Activated T-helper 17 cell treated with anti-CD3 and anti-CD28 coated beads, Interleukin-2, amount 50 U/mL, for 72 hours (primary cell): Measurements from ENCODE around the gene ZNF273. TPM values are rescaled to one million over a fixed set of nuclear protein-coding genes. Genes with fewer than 3 reads are reported as not detected.
A peak's percentile ranks its signal among the peaks of the same experiment; 100 is the strongest.
"Not testable (repeated sequence)": the region's sequence is repeated elsewhere in the genome, so short reads cannot be mapped to it uniquely, and the experiment has no call there.

ENCODE experiments used
- ATAC-seq: fragments of 150-1000 bp; cut with Tn5 transposase; replicated peaks from 2 replicates; pipeline ENCODE4 v1.10.0; 2021; ENCODE audit warnings: mild to moderate bottlenecking, moderate library complexity
- H3K27ac Mint-ChIP-seq: one replicate; pipeline ENCODE4 v1.8.0; 2022; ENCODE audit warnings: mixed read lengths
- H3K27me3 Mint-ChIP-seq: one replicate; pipeline ENCODE4 v1.8.0; 2022; ENCODE audit warnings: mixed read lengths
- H3K36me3 Mint-ChIP-seq: one replicate; pipeline ENCODE4 v1.8.0; 2022; ENCODE audit warnings: low read depth, mild to moderate bottlenecking, mixed read lengths
- H3K4me1 Mint-ChIP-seq: one replicate; pipeline ENCODE4 v1.8.0; 2022; ENCODE audit warnings: mixed read lengths
- H3K4me3 Mint-ChIP-seq: one replicate; pipeline ENCODE4 v1.8.0; 2022; ENCODE audit warnings: mild to moderate bottlenecking, mixed read lengths
- H3K9me3 Mint-ChIP-seq: one replicate; pipeline ENCODE4 v1.8.0; 2022; ENCODE audit warnings: mixed read lengths
- total RNA-seq, 2 donors: library from RNA; stranded (reverse); gene quantifications; one replicate each; pipeline ENCODE4 v1.2.3, GENCODE V29; 2022

ZNF273 gene
- total RNA-seq, 2 donors from 2014 or later, result 9.1 to 13.6 TPM

GRCh38 chr7:64938540-64938939 is 35.5 kb downstream of the ZNF273 start:
- Mint-ChIP-seq H3K9me3 (peaks cover 4% of the 10 kb centered on the region), H3K27me3 (no peaks in the 10 kb centered on the region), H3K27ac (no peak overlapping the region), H3K4me1 (no peaks in the 10 kb centered on the region), H3K4me3 (no peak overlapping the region), H3K36me3 (peaks cover 5% of the 10 kb centered on the region)
- ATAC-seq, result no peak

GRCh38 chr7:64940021-64940420 is 36.9 kb downstream of the ZNF273 start:
- H3K9me3 Mint-ChIP-seq, H3K4me3 Mint-ChIP-seq, H3K27ac Mint-ChIP-seq, H3K27me3 Mint-ChIP-seq, H3K36me3 Mint-ChIP-seq, H3K4me1 Mint-ChIP-seq, ATAC-seq: not testable (repeated sequence)

GRCh38 chr7:64944667-64945502 is 41.8 kb downstream of the ZNF273 start:
- not testable (repeated sequence) for H3K4me1 Mint-ChIP-seq, H3K36me3 Mint-ChIP-seq, H3K4me3 Mint-ChIP-seq, H3K9me3 Mint-ChIP-seq, ATAC-seq, H3K27ac Mint-ChIP-seq
- H3K27me3 Mint-ChIP-seq, result peaks cover 36% of the 10 kb centered on the region

GRCh38 chr7:64945503-64946175 is 42.6 kb downstream of the ZNF273 start:
- Mint-ChIP-seq H3K4me1 (no peaks in the 10 kb centered on the region), H3K9me3 (no peaks in the 10 kb centered on the region), H3K27ac (no peak overlapping the region), H3K27me3 (peaks cover 36% of the 10 kb centered on the region), H3K4me3 (no peak overlapping the region), H3K36me3 (no peaks in the 10 kb centered on the region)
- no peak for ATAC-seq

GRCh38 chr7:64946772-64947171 is 43.7 kb downstream of the ZNF273 start:
- no peaks in the 10 kb centered on the region for H3K36me3 Mint-ChIP-seq
- H3K4me1 Mint-ChIP-seq, result no peaks in the 10 kb centered on the region
- no peaks in the 10 kb centered on the region for H3K9me3 Mint-ChIP-seq

GRCh38 chr7:64947252-64948000 is 44.4 kb downstream of the ZNF273 start:
- Mint-ChIP-seq H3K36me3 (no peaks in the 10 kb centered on the region), H3K27me3 (peaks cover 41% of the 10 kb centered on the region), H3K4me1 (no peaks in the 10 kb centered on the region), H3K4me3 (peak overlapping the region; percentile 41), H3K9me3 (no peaks in the 10 kb centered on the region), H3K27ac (no peak overlapping the region)
- ATAC-seq, result no peak

More at GRCh38 chr7:64946772-64947171, 43.7 kb downstream of the ZNF273 start:
- no peak overlapping the region for H3K27ac Mint-ChIP-seq
- no peak overlapping the region for H3K4me3 Mint-ChIP-seq
- ATAC-seq, result peak; percentile 65
- peaks cover 41% of the 10 kb centered on the region for H3K27me3 Mint-ChIP-seq

GRCh38 chr7:64948774-64949173 is 45.7 kb downstream of the ZNF273 start:
- not testable (repeated sequence) for H3K27ac Mint-ChIP-seq, H3K4me1 Mint-ChIP-seq, H3K36me3 Mint-ChIP-seq, H3K9me3 Mint-ChIP-seq, H3K4me3 Mint-ChIP-seq, ATAC-seq
- peaks cover 41% of the 10 kb centered on the region for H3K27me3 Mint-ChIP-seq

GRCh38 chr7:64950673-64951072 is 47.6 kb downstream of the ZNF273 start:
- not testable (repeated sequence) for H3K36me3 Mint-ChIP-seq, H3K27ac Mint-ChIP-seq, H3K4me3 Mint-ChIP-seq, H3K4me1 Mint-ChIP-seq, ATAC-seq, H3K9me3 Mint-ChIP-seq
- H3K27me3 Mint-ChIP-seq, result peaks cover 38% of the 10 kb centered on the region

- Mint-ChIP-seq H3K36me3 (no peaks in the 10 kb centered on the region), H3K4me1 (no peaks in the 10 kb centered on the region), H3K4me3 (no peak overlapping the region), H3K27me3 (peaks cover 32% of the 10 kb centered on the region), H3K27ac (no peak overlapping the region), H3K9me3 (no peaks in the 10 kb centered on the region)
- ATAC-seq, result no peak
These were observed 48.3 kb downstream of the ZNF273 start for GRCh38 chr7:64951250-64951848.

GRCh38 chr7:64959072-64959747 is 56.1 kb downstream of the ZNF273 start:
- no peak overlapping the region for H3K4me3 Mint-ChIP-seq
- no peaks in the 10 kb centered on the region for H3K36me3 Mint-ChIP-seq
- ATAC-seq, result no peak

GRCh38 chr7:64965594-64965993 is 62.5 kb downstream of the ZNF273 start:
- Mint-ChIP-seq H3K9me3 (peaks cover 12% of the 10 kb centered on the region), H3K27ac (no peak overlapping the region), H3K4me1 (no peaks in the 10 kb centered on the region), H3K4me3 (no peak overlapping the region), H3K36me3 (no peaks in the 10 kb centered on the region), H3K27me3 (peaks cover 4% of the 10 kb centered on the region)
- ATAC-seq, result no peak

More at GRCh38 chr7:64959072-64959747, 56.1 kb downstream of the ZNF273 start:
- Mint-ChIP-seq H3K9me3 (peaks cover 8% of the 10 kb centered on the region), H3K4me1 (no peaks in the 10 kb centered on the region), H3K27ac (no peak overlapping the region), H3K27me3 (peaks cover 4% of the 10 kb centered on the region)

GRCh38 chr7:64978497-64979203 is 75.6 kb downstream of the ZNF273 start:
- Mint-ChIP-seq H3K27me3 (no peaks in the 10 kb centered on the region), H3K4me1 (no peaks in the 10 kb centered on the region), H3K27ac (no peak overlapping the region), H3K4me3 (no peak overlapping the region), H3K36me3 (peaks cover 53% of the 10 kb centered on the region), H3K9me3 (peaks cover 44% of the 10 kb centered on the region)
- no peak for ATAC-seq
